Activated naive CD4-positive, alpha-beta T cell treated with anti-CD3 and anti-CD28 coated beads for 36 hours (primary cell): ENCODE measurements around the gene ZNRF3. TPM values are rescaled to one million over a fixed set of nuclear protein-coding genes. Genes with fewer than 3 reads are reported as not detected.

Source experiments
- CTCF ChIA-PET: fragments of 350-600 bp; sonication (Branson Sonifier 250); formaldehyde crosslinking; loops from one replicate; lab custom pipeline; 2021; ENCODE audit warnings: antibody characterized with exemption; lab: Charles Lee
- DNase-seq: peaks from one replicate; pipeline ENCODE4 v3.0.0-alpha.2; 2020
- H3K27ac Mint-ChIP-seq: one replicate; pipeline ENCODE4 v1.8.0; 2021; ENCODE audit warnings: mild to moderate bottlenecking, mixed read lengths
- H3K27me3 Mint-ChIP-seq: one replicate; pipeline ENCODE4 v1.8.0; 2021; ENCODE audit warnings: low read depth, mixed read lengths
- H3K36me3 Mint-ChIP-seq: one replicate; pipeline ENCODE4 v1.8.0; 2021; ENCODE audit warnings: low read depth, mixed read lengths
- H3K4me1 Mint-ChIP-seq: one replicate; pipeline ENCODE4 v1.8.0; 2021; ENCODE audit warnings: low read depth, mixed read lengths
- H3K4me3 Mint-ChIP-seq: one replicate; pipeline ENCODE4 v1.8.0; 2021; ENCODE audit warnings: mild to moderate bottlenecking, moderate library complexity, mixed read lengths
- H3K9me3 Mint-ChIP-seq: one replicate; pipeline ENCODE4 v1.8.0; 2021; ENCODE audit warnings: mixed read lengths
- intact Hi-C: fragments of 100-400 bp; cut with micrococcal nuclease; formaldehyde crosslinking; loops from one replicate; pipeline ENCODE4 v1.15.1; 2023
- total RNA-seq, 2 experiments: library from RNA; stranded (reverse); gene quantifications; one replicate each; pipeline ENCODE4 v1.2.3, GENCODE V29; 2021

The ZNRF3 gene
- total RNA-seq, 2 experiments from 2014 or later: 1.6 to 2.2 TPM

- H3K27me3 Mint-ChIP-seq: no peaks in the 10 kb centered on the region
- DNase-seq: no peak
- CTCF ChIA-PET: no interaction called here
- H3K36me3 Mint-ChIP-seq: peaks cover 11% of the 10 kb centered on the region
- intact Hi-C loops: no loop called here
- H3K4me1 Mint-ChIP-seq: peaks cover 8% of the 10 kb centered on the region
- no peak overlapping the region for H3K27ac Mint-ChIP-seq
- peaks cover 7% of the 10 kb centered on the region for H3K9me3 Mint-ChIP-seq
- no peak overlapping the region for H3K4me3 Mint-ChIP-seq
Measured at GRCh38 chr22:28985581-28986290, 102.4 kb downstream of the ZNRF3 start.

GRCh38 chr22:28986366-28986765 lies 103.0 kb downstream of the ZNRF3 start:
- Mint-ChIP-seq H3K4me3 (no peak overlapping the region), H3K36me3 (peaks cover 13% of the 10 kb centered on the region), H3K9me3 (peaks cover 7% of the 10 kb centered on the region), H3K27me3 (no peaks in the 10 kb centered on the region), H3K4me1 (peaks cover 8% of the 10 kb centered on the region), H3K27ac (no peak overlapping the region)
- DNase-seq: no peak
- intact Hi-C loops: no loop called here
- CTCF ChIA-PET: no interaction called here

- Mint-ChIP-seq H3K27me3 (no peaks in the 10 kb centered on the region), H3K36me3 (peaks cover 22% of the 10 kb centered on the region), H3K4me3 (no peak overlapping the region), H3K4me1 (peaks cover 8% of the 10 kb centered on the region), H3K9me3 (peaks cover 7% of the 10 kb centered on the region), H3K27ac (no peak overlapping the region)
- intact Hi-C loops: no loop called here
- CTCF ChIA-PET: no interaction called here
- no peak for DNase-seq
Measured at GRCh38 chr22:28988457-28988856, 105.1 kb downstream of the ZNRF3 start.

GRCh38 chr22:28989035-28989464 lies 105.7 kb downstream of the ZNRF3 start:
- Mint-ChIP-seq H3K36me3 (peaks cover 22% of the 10 kb centered on the region), H3K4me3 (no peak overlapping the region), H3K27me3 (no peaks in the 10 kb centered on the region), H3K4me1 (peaks cover 8% of the 10 kb centered on the region), H3K9me3 (peaks cover 7% of the 10 kb centered on the region), H3K27ac (no peak overlapping the region)
- DNase-seq: peak; percentile 5
- intact Hi-C loops: no loop called here
- CTCF ChIA-PET: no interaction called here

GRCh38 chr22:28989484-28989883 lies 106.1 kb downstream of the ZNRF3 start:
- Mint-ChIP-seq H3K4me1 (peaks cover 8% of the 10 kb centered on the region), H3K36me3 (peaks cover 22% of the 10 kb centered on the region), H3K9me3 (peaks cover 7% of the 10 kb centered on the region), H3K27me3 (no peaks in the 10 kb centered on the region), H3K27ac (no peak overlapping the region), H3K4me3 (no peak overlapping the region)
- DNase-seq: no peak
- intact Hi-C loops: no loop called here
- CTCF ChIA-PET: no interaction called here

GRCh38 chr22:28989912-28990311 lies 106.5 kb downstream of the ZNRF3 start:
- no peak for DNase-seq
- Mint-ChIP-seq H3K27ac (no peak overlapping the region), H3K4me1 (peaks cover 8% of the 10 kb centered on the region), H3K27me3 (no peaks in the 10 kb centered on the region), H3K36me3 (peaks cover 22% of the 10 kb centered on the region), H3K9me3 (peaks cover 7% of the 10 kb centered on the region), H3K4me3 (no peak overlapping the region)
- intact Hi-C loops: no loop called here
- CTCF ChIA-PET: no interaction called here

GRCh38 chr22:28992565-28993356 lies 109.4 kb downstream of the ZNRF3 start:
- no peak overlapping the region for H3K4me3 Mint-ChIP-seq
- peaks cover 19% of the 10 kb centered on the region for H3K36me3 Mint-ChIP-seq
- no peak for DNase-seq
- H3K4me1 Mint-ChIP-seq: peaks cover 8% of the 10 kb centered on the region
- intact Hi-C loops: no loop called here
- H3K27ac Mint-ChIP-seq: no peak overlapping the region
- CTCF ChIA-PET: no interaction called here
- no peaks in the 10 kb centered on the region for H3K9me3 Mint-ChIP-seq
- H3K27me3 Mint-ChIP-seq: no peaks in the 10 kb centered on the region

- Mint-ChIP-seq H3K27ac (no peak overlapping the region), H3K9me3 (no peaks in the 10 kb centered on the region), H3K36me3 (peaks cover 17% of the 10 kb centered on the region), H3K4me1 (no peaks in the 10 kb centered on the region), H3K4me3 (no peak overlapping the region), H3K27me3 (peaks cover 4% of the 10 kb centered on the region)
- CTCF ChIA-PET: no interaction called here
- DNase-seq: no peak
- intact Hi-C loops: no loop called here
Measured at GRCh38 chr22:28994522-28994921, 111.2 kb downstream of the ZNRF3 start.

- H3K9me3 Mint-ChIP-seq: no peaks in the 10 kb centered on the region
- H3K27ac Mint-ChIP-seq: no peak overlapping the region
- CTCF ChIA-PET: no interaction called here
- no peak for DNase-seq
- no peak overlapping the region for H3K4me3 Mint-ChIP-seq
- intact Hi-C loops: no loop called here
- no peaks in the 10 kb centered on the region for H3K4me1 Mint-ChIP-seq
- H3K27me3 Mint-ChIP-seq: peaks cover 4% of the 10 kb centered on the region
- H3K36me3 Mint-ChIP-seq: peaks cover 13% of the 10 kb centered on the region
Measured at GRCh38 chr22:28995551-28995950, 112.2 kb downstream of the ZNRF3 start.

GRCh38 chr22:28997342-28997741 lies 114.0 kb downstream of the ZNRF3 start:
- peaks cover 7% of the 10 kb centered on the region for H3K36me3 Mint-ChIP-seq

GRCh38 chr22:28998681-28999080 lies 115.3 kb downstream of the ZNRF3 start:
- intact Hi-C loops: no loop called here
- no peaks in the 10 kb centered on the region for H3K9me3 Mint-ChIP-seq
- H3K27me3 Mint-ChIP-seq: peaks cover 7% of the 10 kb centered on the region
- H3K36me3 Mint-ChIP-seq: no peaks in the 10 kb centered on the region
- DNase-seq: no peak
- CTCF ChIA-PET: no interaction called here
- no peaks in the 10 kb centered on the region for H3K4me1 Mint-ChIP-seq
- no peak overlapping the region for H3K27ac Mint-ChIP-seq
- H3K4me3 Mint-ChIP-seq: no peak overlapping the region

More at GRCh38 chr22:28997342-28997741, 114.0 kb downstream of the ZNRF3 start:
- H3K27ac Mint-ChIP-seq: no peak overlapping the region
- CTCF ChIA-PET: no interaction called here
- no peaks in the 10 kb centered on the region for H3K4me1 Mint-ChIP-seq
- intact Hi-C loops: no loop called here
- H3K4me3 Mint-ChIP-seq: no peak overlapping the region
- H3K9me3 Mint-ChIP-seq: no peaks in the 10 kb centered on the region
- peaks cover 4% of the 10 kb centered on the region for H3K27me3 Mint-ChIP-seq
- DNase-seq: no peak

- H3K4me3 Mint-ChIP-seq: no peak overlapping the region
- intact Hi-C loops: no loop called here
- H3K36me3 Mint-ChIP-seq: no peaks in the 10 kb centered on the region
- DNase-seq: no peak
- peaks cover 11% of the 10 kb centered on the region for H3K27me3 Mint-ChIP-seq
- H3K9me3 Mint-ChIP-seq: no peaks in the 10 kb centered on the region
- CTCF ChIA-PET: no interaction called here
- H3K4me1 Mint-ChIP-seq: peaks cover 3% of the 10 kb centered on the region
- no peak overlapping the region for H3K27ac Mint-ChIP-seq
Measured at GRCh38 chr22:28999510-28999909, 116.1 kb downstream of the ZNRF3 start.
